Stimulated activated CD4-positive, alpha-beta T cell treated with anti-CD3 and anti-CD28 coated beads, Interleukin-4, amount 100 ng/mL, for 24 hours (primary cell): ENCODE measurements around the gene RAD9A.
"Not testable (repeated sequence)": the region's sequence is repeated elsewhere in the genome, so short reads cannot be mapped to it uniquely, and the experiment has no call there.

Experiments used
- DNase-seq: peaks from one replicate; pipeline ENCODE4 v3.0.0-alpha.2; 2020

RAD9A gene

GRCh38 chr11:67410984-67411784 lies 19.4 kb downstream of the RAD9A start:
- DNase-seq = no peak

DNA sequence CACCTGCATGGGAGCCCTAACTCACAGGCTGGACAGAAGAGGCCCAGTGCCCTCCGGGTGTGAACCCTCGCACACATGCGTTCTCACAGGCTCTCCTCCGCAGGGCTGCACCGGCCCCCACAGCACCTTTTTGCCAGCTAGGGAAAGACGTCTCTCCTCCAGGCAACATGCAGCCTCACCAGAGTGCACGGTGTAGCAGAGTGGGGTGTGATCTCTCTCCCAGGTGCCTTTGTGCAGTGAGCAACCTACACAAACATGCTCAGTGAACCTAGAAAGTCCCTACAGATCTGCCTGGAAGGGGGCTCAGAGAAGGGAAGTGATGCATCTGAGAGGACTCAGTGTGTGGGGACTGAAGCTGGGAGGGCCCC lies 20.0 kb downstream of the RAD9A start:
- DNase-seq = no peak

DNA sequence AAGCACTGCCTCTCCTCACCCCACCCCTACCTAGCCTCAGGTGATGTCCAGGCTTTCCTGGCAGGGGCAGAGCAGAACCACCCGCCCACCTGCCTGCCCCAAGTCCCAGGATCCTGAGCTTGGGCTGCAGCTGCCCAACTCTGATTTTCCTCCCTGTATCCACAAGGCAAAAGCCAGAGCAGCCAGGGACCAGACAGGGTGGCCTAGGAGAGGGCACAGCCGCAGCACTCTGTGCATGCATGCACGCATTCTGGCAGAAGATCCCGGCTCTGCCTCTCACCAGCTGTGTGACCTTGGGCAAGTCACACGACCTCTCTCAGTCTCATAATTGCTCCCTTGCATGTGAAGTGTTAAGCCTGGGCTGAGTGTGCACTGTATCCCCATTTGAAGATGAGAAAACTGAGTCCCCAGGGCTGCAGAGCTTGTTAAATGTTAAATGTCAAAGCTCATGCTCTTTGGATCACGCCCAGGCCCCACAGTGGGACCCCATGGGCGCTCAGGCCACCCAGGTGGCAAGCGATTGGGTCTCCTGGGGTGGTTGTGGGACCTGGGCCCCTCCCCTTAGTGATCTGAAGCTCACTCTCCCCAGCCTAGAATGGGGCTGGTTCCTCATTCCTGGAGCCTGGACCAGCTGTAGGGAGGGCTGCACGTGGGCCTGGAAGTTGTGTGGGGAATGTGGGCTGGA lies 20.9 kb downstream of the RAD9A start:
- no peak for DNase-seq

GRCh38 chr11:67413266-67413849 lies 21.6 kb downstream of the RAD9A start:
- DNase-seq = no peak

- DNase-seq = no peak
These were observed 23.9 kb downstream of the RAD9A start, which contains the start of gene CARNS1 for GRCh38 chr11:67415501-67416304. TSS of gene CARNS1 (plus strand) at chr11:67415678. CDS start at chr11:67416200, 522 bp downstream.

GRCh38 chr11:67416416-67417335 lies 24.9 kb downstream of the RAD9A start:
- peak; percentile 67 for DNase-seq

- DNase-seq = no peak
These were observed 25.6 kb downstream of the RAD9A start for GRCh38 chr11:67417425-67417824.

DNA sequence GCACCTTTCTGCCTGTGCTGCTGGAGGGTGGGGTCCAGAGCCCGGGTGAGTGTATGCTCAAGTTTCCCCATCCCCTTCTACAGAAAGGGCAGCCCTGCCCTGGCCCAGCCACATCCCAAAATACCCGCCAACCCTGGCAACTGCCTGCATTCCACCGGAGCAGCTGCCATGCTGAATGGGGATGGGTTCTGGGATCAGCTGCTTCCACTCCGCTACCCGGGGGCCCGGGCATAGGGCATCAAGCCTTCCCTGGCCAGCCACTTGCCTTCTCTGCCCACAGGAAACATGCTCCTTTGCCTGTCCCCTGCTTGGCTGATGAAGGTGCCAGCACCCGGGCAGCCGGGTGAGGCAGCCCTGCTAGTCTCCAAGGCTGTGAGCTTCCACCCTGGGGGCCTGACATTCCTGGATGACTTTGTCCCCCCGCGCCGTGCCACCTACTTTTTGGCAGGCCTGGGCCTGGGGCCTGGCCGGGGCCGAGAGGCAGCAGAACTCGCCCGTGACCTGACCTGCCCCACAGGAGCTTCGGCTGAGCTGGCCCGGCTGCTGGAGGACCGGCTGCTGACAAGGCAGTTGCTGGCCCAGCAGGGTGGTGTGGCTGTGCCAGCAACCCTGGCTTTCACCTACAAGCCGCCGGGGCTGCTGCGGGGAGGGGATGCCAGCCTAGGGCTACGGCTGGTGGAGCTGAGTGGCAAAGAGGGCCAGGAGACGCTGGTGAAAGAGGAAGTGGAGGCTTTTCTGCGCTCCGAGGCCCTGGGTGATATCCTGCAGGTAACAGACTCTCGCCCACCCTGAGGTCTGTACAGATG lies 26.9 kb downstream of the RAD9A start:
- DNase-seq = peak; percentile 30

DNA sequence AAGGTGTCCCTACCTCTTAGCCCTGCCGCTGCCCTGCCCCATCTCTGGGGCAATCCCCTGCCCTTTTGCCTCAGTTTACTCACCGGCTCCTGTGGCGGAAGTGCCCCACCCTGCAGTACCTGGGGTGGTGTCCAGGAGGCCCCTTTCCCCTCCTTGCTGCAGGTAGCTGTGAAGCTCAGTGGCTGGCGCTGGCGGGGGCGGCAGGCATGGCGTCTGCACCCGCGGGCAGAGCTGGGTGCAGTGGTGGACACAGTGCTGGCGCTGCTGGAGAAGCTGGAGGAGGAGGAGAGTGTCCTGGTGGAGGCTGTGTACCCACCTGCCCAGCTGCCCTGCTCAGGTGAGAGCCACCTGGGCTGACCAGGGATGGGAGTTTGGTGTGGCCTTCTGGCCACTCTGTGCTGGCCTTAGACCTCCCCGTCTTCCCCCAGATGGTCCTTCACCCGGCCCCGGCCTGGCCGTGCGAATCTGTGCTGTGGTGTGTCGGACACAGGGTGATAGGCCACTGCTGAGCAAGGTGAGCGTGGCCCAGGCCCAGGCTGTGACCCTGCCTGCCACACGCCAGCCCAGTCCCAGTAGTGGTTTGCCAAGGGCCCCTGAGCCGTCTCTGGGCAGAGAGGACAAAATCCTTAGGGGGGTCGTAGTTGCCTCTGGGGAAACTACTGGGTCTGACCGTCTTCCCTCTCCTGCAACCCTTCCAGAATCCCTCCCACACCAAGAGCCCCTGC lies 27.7 kb downstream of the RAD9A start:
- DNase-seq = no peak

- no peak for DNase-seq
These were observed 28.4 kb downstream of the RAD9A start for GRCh38 chr11:67420147-67420645.

DNA sequence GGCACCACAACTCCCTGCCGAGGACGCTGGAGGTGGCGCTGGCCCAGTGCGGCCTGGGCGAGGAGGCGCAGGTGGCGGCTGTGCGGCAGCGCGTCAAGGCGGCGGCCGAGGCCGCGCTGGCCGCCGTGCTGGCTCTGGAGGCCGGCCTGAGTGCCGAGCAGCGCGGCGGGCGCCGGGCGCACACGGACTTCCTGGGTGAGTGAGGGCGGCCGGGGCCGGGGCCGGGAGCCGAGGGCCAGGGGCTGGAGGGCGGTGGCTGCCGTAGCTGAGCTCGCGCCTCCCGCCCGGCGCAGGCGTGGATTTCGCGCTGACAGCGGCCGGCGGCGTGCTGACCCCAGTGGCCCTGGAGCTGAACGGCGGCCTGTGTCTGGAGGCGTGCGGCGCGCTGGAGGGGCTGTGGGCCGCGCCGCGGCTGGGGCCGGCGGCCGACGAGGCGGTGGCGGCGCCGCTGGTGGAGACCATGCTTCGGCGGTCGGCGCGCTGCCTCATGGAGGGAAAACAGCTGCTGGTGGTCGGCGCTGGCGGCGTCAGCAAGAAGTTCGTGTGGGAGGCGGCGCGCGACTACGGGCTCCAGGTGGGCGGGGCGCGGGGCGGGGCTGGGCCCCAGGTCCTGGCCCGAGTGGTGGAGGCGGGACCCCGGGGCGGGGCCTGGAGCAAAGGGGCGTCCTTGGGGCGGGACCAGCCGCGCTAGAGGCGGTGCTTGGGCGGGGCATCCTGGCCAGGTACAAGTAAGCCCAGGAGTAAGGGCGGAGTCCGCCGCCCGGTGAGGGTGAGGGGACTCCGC lies 29.1 kb downstream of the RAD9A start:
- DNase-seq = peak; percentile 97

DNA sequence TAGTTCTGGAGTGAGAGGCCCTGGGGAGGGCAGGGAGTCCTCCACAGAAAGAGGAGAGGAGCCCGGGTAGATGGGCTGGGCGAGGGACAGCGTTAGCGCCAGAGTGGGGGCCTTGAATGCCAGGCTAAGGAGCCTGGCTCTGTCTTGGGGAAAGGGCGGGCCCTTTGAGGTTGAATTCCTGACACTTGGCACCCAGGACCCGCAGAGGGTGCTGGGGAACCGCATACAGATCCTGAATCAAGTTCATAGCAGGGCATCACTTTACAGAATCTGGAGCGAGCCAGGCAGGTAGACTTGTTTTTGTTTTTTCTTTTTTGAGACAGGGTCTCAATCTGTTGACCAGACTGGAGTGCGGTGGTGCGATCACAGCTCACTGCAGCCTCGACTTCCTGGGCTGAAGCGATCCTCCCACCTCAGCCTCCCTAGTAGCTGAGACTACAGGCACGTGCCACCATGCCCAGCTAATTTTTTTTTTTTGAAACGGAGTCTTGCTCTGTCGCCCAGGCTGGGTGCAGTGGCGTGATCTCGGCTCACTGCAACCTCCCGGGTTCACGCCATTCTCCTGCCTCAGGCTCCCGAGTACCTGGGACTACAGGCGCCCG lies 29.7 kb downstream of the RAD9A start:
- DNase-seq = no peak

DNA sequence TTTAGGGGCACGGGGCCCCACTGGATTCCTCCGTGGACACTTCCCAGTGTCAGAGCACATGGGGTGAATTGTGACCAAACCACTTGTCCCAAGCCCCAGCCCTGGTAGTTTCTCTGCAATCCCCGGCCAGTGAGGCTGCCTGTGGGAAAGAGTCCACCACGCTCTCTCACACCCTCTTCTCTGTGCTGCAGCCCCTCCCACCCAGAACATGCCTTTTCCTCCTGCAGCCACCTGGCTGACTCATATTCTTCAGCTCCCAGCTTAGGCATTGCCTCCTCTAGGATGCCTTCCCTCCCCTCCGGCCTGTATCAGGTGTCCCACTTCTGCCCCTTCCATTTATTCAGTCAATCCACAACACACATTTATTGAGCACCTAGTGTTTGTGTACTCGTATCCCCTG lies 31.1 kb downstream of the RAD9A start:
- no peak for DNase-seq

GRCh38 chr11:67423466-67423865 lies 31.7 kb downstream of the RAD9A start:
- no peak for DNase-seq

DNA sequence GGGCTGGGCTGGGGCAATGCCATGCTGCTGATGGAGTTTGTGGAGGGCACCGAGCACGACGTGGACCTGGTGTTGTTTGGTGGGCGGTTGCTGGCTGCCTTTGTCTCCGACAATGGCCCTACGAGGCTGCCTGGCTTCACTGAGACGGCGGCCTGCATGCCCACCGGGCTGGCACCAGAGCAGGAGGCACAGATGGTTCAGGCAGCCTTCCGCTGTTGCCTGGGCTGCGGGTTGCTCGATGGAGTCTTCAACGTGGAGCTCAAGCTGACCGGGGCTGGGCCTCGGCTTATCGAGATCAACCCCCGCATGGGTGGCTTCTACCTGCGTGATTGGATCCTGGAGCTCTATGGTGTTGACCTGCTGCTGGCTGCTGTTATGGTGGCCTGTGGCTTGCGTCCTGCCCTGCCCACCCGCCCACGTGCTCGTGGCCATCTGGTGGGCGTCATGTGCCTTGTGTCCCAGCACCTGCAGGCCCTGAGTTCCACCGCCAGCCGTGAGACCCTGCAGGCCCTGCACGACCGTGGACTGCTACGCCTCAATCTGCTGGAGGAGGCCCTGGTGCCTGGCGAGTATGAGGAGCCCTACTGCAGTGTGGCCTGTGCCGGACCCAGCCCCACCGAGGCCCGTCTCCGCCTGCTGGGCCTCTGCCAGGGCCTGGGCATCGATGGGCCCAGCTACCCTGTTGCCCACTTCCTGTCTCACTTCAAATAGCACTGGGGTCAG lies 32.3 kb downstream of the RAD9A start:
- DNase-seq = no peak

DNA sequence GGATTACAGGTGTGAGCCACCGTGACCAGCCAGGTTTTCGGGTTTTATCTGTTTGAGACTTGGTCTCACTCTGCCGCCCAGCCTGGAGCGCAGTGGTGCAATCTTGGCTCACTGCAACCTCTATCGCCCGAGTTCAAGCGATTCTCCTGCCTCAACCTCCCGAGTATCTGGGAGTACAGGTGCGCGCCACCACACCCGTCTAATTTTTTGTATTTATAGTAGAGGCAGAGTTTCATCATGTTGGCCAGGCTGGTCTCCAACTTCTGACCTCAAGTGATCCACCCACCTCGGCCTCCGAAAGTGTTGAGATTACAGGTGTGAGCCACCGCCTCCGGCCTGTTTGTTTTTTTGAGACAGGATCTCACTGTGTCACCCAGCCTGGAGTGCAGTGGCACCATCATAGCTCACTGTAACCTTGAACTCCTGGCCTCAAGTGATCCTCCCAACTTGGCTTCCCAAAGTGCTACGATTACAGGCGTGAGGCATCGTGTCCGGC lies 35.6 kb downstream of the RAD9A start:
- DNase-seq = not testable (repeated sequence)

- peak; percentile 99 for DNase-seq
These were observed 36.5 kb downstream of the RAD9A start, which contains the start of gene RPS6KB2 for GRCh38 chr11:67428052-67429001. TSS of gene RPS6KB2 (plus strand) at chr11:67428494. CDS start at chr11:67428546, 52 bp downstream.
